Fibroblast of peridontal ligament (primary cell): Measurements from ENCODE around the gene SERINC2.

ENCODE experiments used
- DNase-seq: peaks from one replicate; pipeline ENCODE4 v3.0.0-alpha.2; 2010; ENCODE audit errors: extremely low read depth

SERINC2 gene

GRCh38 chr1:31434101-31434871, 21.3 kb downstream of the SERINC2 start:
- DNase-seq = no peak

- no peak for DNase-seq
Observed at GRCh38 chr1:31434979-31435378, 22.0 kb downstream of the SERINC2 start.

GRCh38 chr1:31435471-31436409, 22.7 kb downstream of the SERINC2 start:
- no peak for DNase-seq

GRCh38 chr1:31436596-31437432, 23.8 kb downstream of the SERINC2 start:
- no peak for DNase-seq

- no peak for DNase-seq
Observed at GRCh38 chr1:31437433-31438037, 24.5 kb downstream of the SERINC2 start.

- DNase-seq = no peak
Observed at GRCh38 chr1:31439276-31439675, 26.3 kb downstream of the SERINC2 start.

- DNase-seq = no peak
Observed at GRCh38 chr1:31441073-31441472, 28.1 kb downstream of the SERINC2 start.

GRCh38 chr1:31441558-31441957, 28.5 kb downstream of the SERINC2 start:
- DNase-seq = no peak

GRCh38 chr1:31441970-31442647, 29.1 kb downstream of the SERINC2 start:
- no peak for DNase-seq

GRCh38 chr1:31442648-31442994, 29.6 kb downstream of the SERINC2 start:
- no peak for DNase-seq

GRCh38 chr1:31443673-31444072, 30.7 kb downstream of the SERINC2 start:
- DNase-seq = no peak

- DNase-seq = no peak
Observed at GRCh38 chr1:31444725-31445448, 31.9 kb downstream of the SERINC2 start.

GRCh38 chr1:31445951-31446350, 32.9 kb downstream of the SERINC2 start:
- no peak for DNase-seq

- no peak for DNase-seq
Observed at GRCh38 chr1:31447210-31447609, 34.2 kb downstream of the SERINC2 start.

- DNase-seq = no peak
Observed at GRCh38 chr1:31453384-31454079, 40.5 kb downstream of the SERINC2 start.

GRCh38 chr1:31458287-31458896, 45.4 kb downstream of the SERINC2 start:
- DNase-seq = no peak

- peak; percentile 64 for DNase-seq
Observed at GRCh38 chr1:31460027-31460426, 47.0 kb downstream of the SERINC2 start.

- DNase-seq = no peak
Observed at GRCh38 chr1:31467005-31467674, 54.1 kb downstream of the SERINC2 start.
